HG02885 (cell line): ENCODE data around the gene TMEM214.

Source experiments
- ATAC-seq: cut with Tn5 transposase; IDR thresholded peaks from one replicate; pipeline ENCODE4 v1.9.1; 2021; ENCODE audit warnings: mild to moderate bottlenecking; ENCODE audit not compliant: unreplicated experiment, poor library complexity

The TMEM214 gene, protein sequence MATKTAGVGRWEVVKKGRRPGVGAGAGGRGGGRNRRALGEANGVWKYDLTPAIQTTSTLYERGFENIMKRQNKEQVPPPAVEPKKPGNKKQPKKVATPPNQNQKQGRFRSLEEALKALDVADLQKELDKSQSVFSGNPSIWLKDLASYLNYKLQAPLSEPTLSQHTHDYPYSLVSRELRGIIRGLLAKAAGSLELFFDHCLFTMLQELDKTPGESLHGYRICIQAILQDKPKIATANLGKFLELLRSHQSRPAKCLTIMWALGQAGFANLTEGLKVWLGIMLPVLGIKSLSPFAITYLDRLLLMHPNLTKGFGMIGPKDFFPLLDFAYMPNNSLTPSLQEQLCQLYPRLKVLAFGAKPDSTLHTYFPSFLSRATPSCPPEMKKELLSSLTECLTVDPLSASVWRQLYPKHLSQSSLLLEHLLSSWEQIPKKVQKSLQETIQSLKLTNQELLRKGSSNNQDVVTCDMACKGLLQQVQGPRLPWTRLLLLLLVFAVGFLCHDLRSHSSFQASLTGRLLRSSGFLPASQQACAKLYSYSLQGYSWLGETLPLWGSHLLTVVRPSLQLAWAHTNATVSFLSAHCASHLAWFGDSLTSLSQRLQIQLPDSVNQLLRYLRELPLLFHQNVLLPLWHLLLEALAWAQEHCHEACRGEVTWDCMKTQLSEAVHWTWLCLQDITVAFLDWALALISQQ

DNA sequence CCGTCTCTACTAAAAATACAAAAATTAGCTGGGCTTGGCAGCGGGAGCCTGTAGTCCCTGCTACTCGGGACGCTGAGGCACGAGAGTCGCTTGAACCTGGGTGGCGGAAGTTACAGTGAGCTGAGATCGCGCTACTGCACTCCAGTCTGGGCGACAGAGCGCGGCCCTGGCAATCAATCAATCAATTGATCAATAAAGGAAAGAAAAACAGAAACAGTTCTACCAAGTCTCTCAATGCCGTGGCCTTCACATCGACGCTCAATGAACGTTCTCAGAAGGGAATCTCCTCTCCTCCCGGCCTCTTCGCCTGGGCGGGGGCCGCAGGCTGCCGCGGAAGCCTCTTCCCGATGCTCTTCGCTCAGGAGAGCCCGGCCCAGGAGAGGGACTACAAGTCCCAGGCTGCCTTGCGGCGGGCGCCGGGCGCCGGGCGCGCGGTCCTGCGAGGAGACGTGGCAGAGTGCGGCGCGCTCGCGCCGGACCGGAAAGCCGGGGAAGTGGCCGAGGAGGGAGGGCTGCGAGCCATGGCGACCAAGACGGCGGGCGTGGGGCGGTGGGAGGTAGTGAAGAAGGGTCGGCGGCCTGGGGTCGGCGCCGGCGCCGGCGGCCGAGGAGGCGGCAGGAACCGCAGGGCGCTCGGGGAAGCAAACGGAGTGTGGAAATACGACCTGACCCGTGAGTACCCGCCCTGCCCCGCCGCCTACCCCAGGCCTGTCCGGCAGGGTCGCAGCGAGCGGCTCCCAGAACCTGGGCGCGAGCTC, at the start of gene TMEM214:
Gene TMEM214, plus strand, starts transcription at position 471 of the 758 bp plus-strand sequence. Its CDS starts 51 bp downstream, at position 522.
- ATAC-seq = peak; percentile 95

DNA sequence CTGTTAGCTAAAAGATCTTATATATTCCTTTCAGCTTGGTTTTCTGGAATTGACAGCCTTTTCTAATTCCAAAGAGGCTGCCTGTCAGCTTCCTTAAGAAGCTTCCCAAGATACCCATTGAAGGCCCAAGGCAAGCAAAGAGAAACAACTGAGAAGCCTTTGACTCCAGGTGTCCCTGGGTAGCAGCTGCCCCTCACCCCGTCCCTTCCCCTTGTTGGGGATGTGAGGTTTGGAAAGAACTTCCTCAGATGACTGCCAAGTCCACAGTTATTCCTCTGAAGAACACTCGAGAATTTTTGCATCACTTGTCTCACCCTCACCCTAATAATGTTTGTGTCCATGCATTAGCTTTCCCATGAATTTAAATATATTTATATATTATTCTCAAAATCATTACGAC, 49.0 kb upstream of the TMEM214 start:
- no peak for ATAC-seq

DNA sequence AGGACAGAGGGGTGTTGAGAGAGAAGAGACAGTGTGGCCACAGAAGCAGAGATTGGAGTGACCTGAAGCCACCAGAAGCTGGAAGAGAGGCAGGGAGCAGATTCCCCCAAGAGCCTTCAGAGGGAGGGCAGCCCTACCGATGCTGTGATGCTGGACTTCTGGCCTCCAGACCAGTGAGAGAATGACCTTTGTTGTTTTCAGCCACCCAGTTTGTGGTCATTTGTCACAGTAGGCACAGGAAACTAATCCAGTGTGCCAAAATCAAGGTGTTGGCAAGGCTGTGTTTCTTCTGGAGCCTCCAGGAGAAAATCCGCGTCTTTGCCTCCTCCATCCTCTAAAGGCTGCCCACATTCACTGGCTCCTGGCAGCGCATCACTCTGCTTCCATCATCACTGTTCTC, 47.0 kb upstream of the TMEM214 start:
- no peak for ATAC-seq

DNA sequence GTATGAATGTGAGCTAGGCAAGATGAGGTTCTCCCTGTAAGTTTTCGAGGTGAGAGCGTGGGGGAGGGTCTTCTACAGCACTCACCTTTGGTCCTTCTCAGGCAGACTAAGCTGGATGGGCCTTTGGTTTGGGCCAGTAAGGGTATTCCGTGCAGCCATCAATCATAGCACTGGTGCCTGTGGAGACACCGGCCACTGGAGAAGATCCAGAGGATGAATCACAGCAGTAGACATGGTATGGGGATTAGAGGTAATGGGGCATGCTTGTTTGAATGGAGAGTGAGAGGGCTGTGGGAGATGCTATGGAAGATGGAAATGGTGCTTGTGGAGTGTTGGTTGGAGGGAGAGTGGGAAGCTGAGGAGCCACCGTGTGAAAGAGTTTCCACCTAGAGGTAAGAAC, 46.2 kb upstream of the TMEM214 start:
- ATAC-seq = no peak

DNA sequence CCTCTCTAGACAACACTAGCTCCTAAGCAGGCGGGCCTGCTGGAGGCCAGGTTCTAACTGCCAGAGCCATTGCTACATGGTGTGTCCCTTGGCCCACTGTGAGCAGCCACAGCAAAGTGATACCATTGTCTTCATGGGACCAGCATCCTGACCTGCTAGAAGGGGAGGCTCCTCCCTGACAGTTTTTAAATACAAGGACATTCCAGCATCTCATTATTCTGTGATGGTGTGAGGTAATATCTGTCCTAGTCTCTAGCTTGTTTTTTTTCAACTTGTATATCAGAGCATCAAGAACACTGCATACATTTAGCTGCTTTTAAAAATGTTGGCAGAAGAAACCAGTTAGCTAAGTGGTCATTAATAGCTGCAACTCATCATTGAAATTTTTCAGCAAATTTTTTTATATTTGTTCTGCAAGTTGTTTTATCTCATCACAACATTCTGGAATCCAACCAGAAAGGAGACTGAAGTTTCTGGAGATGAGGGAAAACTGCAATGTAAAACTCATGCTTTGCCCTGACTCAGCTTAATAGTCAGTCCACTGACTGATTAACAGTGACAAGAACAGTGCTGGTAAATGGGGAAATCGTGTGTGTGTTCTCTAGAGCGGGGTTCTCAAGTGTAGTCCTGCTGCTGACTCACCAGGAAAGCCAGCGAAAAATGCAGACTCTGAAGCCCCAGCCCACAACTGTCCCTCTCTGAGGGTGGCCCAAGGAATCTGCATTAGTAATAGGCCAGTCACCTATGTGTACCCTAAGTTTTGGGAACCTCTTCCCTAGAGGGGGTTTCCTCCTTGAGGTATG, 44.5 kb upstream of the TMEM214 start:
- no peak for ATAC-seq

DNA sequence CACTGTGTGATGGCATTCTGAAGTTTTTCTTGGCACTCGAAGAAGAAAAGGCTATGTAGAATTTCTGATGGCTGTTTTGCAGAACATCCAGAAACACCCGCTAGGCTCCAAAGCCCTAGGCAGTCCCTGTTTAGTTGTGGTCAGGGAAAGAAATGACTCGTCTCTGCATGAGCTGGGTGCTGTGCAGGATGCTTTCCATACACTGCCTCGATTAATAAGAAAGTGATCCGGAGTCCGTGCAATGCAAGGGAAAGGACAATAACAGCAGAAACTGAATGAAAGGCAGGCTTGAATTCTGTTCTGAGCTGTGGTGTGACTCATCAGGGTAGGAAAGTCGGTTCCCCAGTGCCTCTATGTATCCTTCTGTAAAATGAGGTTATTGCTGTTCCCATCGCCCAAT, 43.6 kb upstream of the TMEM214 start:
- no peak for ATAC-seq

DNA sequence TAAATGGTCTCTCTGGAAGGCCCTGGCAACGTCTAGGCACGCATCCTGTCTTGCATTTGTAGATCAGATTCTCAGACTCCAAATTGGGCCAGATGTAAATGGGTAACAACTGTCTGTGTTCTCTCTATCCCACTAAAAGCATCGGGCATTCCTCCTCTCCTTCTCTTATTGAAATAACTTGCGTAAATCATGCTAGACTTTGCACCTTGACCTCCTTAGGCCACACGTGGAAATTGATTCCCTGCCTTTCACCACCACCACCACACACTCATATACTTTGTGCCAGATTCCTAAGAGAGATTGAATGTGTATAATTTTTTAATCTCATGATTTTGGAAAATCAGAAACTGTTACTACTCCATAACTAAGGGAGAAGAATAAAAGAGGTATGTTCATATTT, 41.0 kb upstream of the TMEM214 start:
- ATAC-seq = no peak

DNA sequence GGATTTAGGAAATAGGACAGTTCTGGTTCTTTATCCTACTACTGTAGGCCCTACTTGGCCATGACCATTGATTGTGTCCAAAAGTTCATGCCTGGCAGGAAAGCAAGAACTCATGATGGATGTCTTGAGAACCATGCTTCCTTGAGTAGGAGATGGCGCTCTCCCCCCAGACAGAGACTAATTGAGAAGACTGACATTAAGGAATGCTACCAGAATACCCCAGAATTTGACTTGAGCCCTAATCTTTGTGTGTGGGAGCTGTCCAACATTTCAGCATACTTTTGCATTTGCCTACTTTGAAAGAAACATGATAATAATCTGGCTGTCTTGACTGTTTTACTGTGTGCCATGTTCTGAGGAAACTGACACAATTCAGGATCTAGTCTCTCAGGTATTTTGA, 39.0 kb upstream of the TMEM214 start:
- ATAC-seq = no peak

DNA sequence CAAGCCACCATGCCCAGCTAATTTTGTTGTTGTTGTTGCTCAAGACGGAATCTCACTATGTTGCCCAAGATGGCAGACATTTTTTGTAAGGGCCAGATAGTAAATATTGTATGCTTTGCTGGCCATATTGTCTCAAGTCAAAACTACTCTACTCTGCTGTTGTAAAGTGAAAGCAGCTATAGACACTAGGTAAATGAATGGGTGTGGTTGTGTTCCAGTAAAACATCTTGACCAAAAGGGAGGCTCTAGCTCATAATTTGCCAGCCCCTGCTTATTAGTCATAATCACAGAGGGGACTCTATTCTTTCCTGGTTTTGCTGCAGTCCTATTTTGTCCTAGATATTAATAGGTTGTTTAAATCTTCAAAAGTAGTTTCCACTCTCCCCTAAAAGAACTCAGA, 37.8 kb upstream of the TMEM214 start:
- no peak for ATAC-seq

DNA sequence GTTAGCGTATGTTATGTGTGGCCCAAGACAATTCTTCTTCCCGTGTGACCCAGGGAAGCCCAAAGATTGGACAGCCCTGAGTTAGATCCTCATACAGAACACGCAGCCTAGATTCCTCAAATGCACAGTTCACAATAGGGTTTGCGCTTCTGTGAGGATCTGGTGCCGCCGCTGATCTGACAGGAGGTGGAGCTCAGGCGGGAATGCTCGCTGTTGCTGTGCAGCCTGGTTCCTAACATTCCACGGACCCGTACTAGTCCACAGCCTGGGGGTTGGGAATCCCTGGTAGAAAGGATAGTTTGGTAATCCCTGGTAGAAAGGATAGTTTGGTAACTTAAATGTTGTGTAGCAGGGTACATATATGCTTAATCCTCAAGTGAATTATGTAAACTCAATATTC, 35.4 kb upstream of the TMEM214 start:
- ATAC-seq = no peak

DNA sequence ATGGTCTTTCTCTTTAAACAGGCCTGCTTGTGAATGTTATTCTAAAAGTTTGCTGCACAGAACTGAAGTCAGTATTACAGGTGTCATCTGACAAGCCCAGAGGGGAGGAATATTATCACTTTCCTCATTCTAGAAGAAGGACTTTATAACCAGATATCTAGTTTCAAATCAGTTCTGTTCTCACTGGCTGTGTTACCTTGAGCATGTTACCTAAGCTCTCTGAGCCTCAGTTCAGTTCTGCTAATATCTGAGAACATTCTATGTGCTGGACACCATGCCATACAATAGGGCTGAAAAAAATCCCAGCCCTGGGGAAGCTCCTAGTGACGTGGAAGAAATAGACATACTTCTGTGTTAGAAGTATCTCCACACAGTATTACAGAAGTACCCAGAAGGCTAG, 34.4 kb upstream of the TMEM214 start:
- no peak for ATAC-seq

DNA sequence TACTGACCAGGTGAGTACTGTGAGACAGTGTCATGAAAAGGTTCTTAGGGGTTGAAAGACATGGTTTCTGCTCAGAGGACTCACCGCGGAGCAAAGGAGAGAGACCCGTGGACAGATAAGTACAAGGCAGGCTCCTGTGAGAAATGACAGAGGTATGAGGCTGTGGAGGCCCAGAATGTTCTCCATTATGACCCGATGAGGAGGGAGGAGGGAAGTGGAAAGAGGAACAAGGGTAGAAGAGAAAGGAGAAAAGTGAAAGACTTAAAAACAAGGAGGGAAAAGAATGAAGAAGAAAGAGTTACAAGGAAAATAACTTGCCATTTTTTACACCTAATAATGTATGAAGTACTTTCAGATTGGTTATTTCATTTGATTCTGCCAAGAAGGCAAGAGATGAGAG, 32.5 kb upstream of the TMEM214 start:
- ATAC-seq = no peak

DNA sequence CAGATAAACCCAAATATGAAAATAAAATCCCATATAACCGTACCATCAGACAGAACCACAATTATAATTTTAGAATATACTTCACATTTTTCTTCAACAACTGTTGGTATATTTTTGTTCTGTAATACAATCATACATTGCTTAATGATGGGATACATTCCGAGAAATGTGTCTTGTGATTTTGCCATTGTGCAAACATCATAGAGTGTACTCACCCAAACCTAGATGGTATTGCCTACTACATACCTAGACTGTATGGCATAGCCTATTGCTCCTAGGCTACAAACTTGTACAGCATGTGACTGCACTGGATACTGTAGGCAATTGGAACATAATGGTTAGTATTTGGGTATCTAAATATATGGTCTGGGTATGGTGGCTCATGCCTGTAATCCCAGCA, 31.8 kb upstream of the TMEM214 start:
- ATAC-seq = no peak

DNA sequence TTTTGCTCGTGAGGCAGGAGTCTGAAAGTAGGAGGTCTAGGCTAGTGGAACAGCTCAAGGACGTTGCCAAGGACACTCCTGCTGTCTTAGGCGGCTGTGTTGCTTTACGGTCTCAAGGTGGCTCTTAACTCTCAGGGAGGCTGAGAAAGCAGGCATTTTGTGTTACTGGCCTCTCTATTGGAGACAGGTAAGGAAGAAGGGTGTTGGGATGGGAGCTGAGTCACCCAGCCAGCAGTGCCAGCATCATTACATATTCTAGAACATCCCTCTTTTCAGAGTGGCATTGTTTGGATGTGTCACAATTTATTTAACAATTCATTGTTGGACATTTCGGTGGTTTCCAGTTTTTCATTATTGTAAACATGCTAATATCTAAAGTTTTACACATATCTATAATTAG, 30.8 kb upstream of the TMEM214 start:
- ATAC-seq = no peak

DNA sequence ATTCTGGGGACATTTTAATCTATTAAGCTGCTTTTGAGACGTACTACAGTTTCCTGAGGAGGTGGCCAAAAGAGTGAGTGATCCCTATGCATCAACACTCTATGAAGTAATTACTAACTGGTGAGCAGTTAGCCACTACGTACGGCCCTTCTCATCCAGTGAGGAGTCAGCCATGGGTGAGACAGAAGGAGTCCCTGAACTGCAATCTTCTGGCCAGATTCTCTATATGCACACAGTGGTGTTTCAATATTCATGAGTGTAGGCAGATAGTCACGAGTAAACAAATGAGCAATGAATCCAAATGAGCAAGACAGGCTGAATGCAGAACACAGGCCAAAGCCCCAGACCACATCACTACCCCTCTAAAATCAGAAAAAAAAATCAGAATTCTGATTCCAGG, 29.8 kb upstream of the TMEM214 start:
- ATAC-seq = no peak

DNA sequence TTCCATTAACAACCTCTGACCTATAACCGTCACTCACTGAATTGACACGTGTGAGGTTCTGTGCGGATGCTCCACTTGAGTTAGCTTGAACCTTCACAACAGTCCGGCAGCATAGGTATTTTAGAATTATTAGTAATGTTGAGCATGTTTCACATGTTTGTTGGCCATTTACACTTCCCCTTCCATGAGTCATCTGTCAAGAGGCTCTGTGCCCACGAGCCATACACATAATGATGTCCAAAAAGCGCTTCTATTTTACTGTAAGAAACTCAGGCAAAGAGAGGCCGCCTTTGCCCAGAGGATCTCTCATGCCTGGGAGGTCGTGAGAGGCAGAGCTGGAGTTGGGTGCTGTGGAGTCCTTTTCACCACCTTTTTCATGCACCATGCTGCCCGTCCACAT, 28.9 kb upstream of the TMEM214 start:
- ATAC-seq = no peak

DNA sequence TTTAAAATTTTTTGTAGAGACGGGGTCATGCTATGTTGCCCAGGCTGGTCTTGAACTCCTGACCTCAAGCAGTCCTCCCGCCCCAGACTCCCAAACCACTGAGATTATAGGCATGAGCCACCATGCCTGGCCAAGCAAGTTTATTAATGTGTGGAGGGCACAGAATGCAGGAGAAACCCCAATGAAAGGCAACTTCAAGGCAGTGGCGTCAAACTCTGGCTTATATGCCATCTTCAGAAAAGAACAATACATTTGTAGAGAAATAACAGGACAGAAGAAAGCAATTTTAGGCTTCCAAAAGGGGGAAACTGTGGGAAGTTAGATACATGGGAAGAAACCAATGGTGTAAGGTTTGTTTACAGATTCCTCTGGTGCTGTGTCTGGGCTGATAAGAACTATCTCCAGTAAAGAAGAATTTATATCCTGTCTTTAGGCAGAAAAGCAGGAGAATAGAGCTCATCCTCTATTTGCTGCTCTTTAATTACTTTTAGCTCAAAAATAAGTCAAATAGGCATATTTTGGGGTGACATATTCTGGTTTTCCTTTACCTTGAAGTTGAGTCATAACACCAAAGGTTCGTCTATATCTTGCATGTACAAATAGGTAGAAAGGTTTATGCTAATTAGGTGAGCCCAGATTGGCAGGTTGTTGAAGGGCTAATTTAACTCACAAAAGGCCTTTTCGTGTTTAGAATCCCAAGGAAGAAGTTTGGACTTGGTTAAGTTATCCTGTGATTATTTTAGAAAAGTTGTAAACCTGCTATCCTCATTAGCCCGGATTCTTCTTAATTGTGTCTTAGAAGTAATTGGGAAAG, 26.0 kb upstream of the TMEM214 start:
- no peak for ATAC-seq

DNA sequence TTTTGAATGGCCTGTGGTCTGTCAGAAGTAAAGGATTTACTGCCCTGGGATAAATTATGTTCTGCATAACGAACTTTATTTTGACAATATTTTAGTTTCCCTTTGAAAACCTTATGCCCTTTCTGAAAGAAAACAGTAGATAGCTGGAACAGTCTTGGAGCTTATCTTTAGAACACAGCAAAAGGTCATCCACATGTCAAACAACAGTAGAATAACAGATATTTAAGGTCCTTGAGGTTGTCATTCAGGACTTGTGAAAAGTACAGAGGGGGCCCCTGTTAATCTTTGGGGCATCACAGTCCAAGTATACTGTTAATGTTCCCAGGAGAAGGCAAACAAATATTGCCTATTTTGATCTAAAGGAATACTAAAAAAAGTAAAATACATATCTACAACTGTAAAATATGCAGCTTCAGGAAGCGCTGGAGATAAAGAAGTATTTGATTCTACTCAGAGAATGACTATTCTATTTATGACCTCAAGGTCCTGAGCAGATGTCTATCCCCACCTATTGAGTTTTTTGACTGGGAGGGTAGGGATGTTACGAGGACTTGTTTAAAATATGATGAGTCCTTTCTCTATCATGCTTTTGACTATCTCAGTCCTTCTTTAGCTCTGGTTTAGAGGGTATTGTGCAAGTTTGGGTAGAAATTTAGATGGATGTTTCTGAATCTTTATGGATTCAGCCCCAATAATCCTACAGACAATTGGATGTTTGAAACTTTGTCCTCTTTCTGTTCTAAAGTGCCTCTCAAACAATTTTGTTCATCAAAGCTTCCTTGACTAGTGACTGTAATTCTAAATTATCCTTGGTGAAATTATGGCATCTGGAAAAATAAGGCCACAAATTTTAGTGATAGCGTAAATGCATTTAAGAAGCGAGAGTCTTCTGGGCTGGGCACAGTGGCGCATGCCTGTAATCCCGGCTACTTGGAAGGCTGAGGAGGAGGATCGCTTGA, 25.1 kb upstream of the TMEM214 start:
- ATAC-seq = no peak
